AG04449 (cell line): ENCODE data around the gene FNBP1.
"Not testable (repeated sequence)": the region's sequence is repeated elsewhere in the genome, so short reads cannot be mapped to it uniquely, and the experiment has no call there.

Experiments
- CTCF ChIA-PET: fragments of 350-600 bp; formaldehyde crosslinking; extraction: SDS; loops from one replicate; lab custom pipeline; 2021; ENCODE audit warnings: antibody characterized with exemption; lab: Yijun Ruan, JAX
- POLR2A ChIA-PET: fragments of 400-600, 350-600 bp; formaldehyde crosslinking; extraction: SDS; loops from one replicate; lab custom pipeline; 2020; ENCODE audit warnings: antibody characterized with exemption, inconsistent platforms; lab: Yijun Ruan, JAX
- DNase-seq: peaks from one replicate; pipeline ENCODE4 v3.0.0-alpha.2; 2010; ENCODE audit warnings: low read depth, low spot score
- H3K4me3 ChIP-seq: 2 replicates; pipeline ENCODE4 v1.5.1; 2011; ENCODE audit warnings: low read depth, mild to moderate bottlenecking, control low read depth, low read length
- CTCF ChIP-seq: IDR thresholded peaks from one replicate; pipeline ENCODE4 v1.5.1; 2011; ENCODE audit warnings: mild to moderate bottlenecking, moderate library complexity, low read length, control low read depth, inconsistent platforms; ENCODE audit not compliant: insufficient read depth; ENCODE audit errors: missing control alignments

The FNBP1 gene

GRCh38 chr9:129994882-129995281 is 48.1 kb downstream of the FNBP1 start:
- CTCF ChIA-PET: interaction anchor here (1.5 kb wide), 1 partner anchor 61 kb away, joined by 3 read pairs; no protein-coding TSS in a partner anchor
- DNase-seq: no peak
- no peak for TF ChIP-seq CTCF
- no peak overlapping the region for H3K4me3 ChIP-seq
- POLR2A ChIA-PET: no interaction called here

- not testable (repeated sequence) for H3K4me3 ChIP-seq, DNase-seq
- ChIA-PET POLR2A (interaction anchor here (0.6 to 1.0 kb wide), 2 partner anchors 50 to 113 kb away, joined by 3 to 4 read pairs; no protein-coding TSS in a partner anchor), CTCF (interaction anchor here (0.6 to 1.0 kb wide), 2 partner anchors 105 to 253 kb away, joined by 3 read pairs; no protein-coding TSS in a partner anchor)
These were observed 51.9 kb downstream of the FNBP1 start for GRCh38 chr9:129991139-129991538.

- no peak for TF ChIP-seq CTCF
- DNase-seq: no peak
These were observed 52.5 kb downstream of the FNBP1 start for GRCh38 chr9:129990269-129991010.

GRCh38 chr9:129989740-129990139 is 53.2 kb downstream of the FNBP1 start:
- ChIA-PET CTCF (interaction anchor here (1.4 kb wide), 1 partner anchor 105 kb away, joined by 3 read pairs; no protein-coding TSS in a partner anchor), POLR2A (no interaction called here)
- no peak for TF ChIP-seq CTCF
- no peak overlapping the region for H3K4me3 ChIP-seq
- DNase-seq: no peak

More at GRCh38 chr9:129990269-129991010, 52.5 kb downstream of the FNBP1 start:
- ChIA-PET CTCF (interaction anchor here (0.6 to 1.0 kb wide), 2 partner anchors 105 to 254 kb away, joined by 3 read pairs; no protein-coding TSS in a partner anchor), POLR2A (no interaction called here)
- H3K4me3 ChIP-seq: no peak overlapping the region

- ChIA-PET POLR2A (no interaction called here), CTCF (interaction anchor here (1.4 kb wide), 1 partner anchor 105 kb away, joined by 3 read pairs; no protein-coding TSS in a partner anchor)
- H3K4me3 ChIP-seq: no peak overlapping the region
- TF ChIP-seq CTCF: no peak
- no peak for DNase-seq
These were observed 53.7 kb downstream of the FNBP1 start for GRCh38 chr9:129989362-129989708.

- ChIA-PET POLR2A (no interaction called here), CTCF (interaction anchor here (1.4 kb wide), 1 partner anchor 104 kb away, joined by 3 read pairs; no protein-coding TSS in a partner anchor)
- H3K4me3 ChIP-seq: no peak overlapping the region
- no peak for DNase-seq
- TF ChIP-seq CTCF: no peak
These were observed 54.2 kb downstream of the FNBP1 start for GRCh38 chr9:129988607-129989361.
